Neutrophil (primary cell): Measurements from ENCODE around the gene SLC5A10.
A peak's percentile ranks its signal among the peaks of the same experiment; 100 is the strongest.

ENCODE experiments used
- H3K27ac ChIP-seq: fragments of 200-600 bp; sonication (generic); 2 replicates; pipeline ENCODE4 v1.5.1; 2016; ENCODE audit warnings: mild to moderate bottlenecking, moderate library complexity
- H3K27me3 ChIP-seq: fragments of 200-600 bp; sonication (generic); 2 replicates; pipeline ENCODE4 v1.6.0; 2016; ENCODE audit warnings: mild to moderate bottlenecking
- H3K36me3 ChIP-seq: fragments of 200-600 bp; sonication (generic); 2 replicates; pipeline ENCODE4 v1.5.1; 2017
- H3K4me1 ChIP-seq, 2 experiments: fragments of 200-600 bp in 1 of 2; sonication (generic) in 1 of 2; 1 replicate in 1 of 2; 2 replicates in 1 of 2; pipeline versions ENCODE4 v1.5.1 to v1.6.1; 2013 to 2016; ENCODE audit warnings: low read depth in 1 of 2, low read length in 1 of 2, mild to moderate bottlenecking in 1 of 2, moderate library complexity in 1 of 2; ENCODE audit not compliant: control insufficient read depth in 1 of 2, insufficient read depth in 1 of 2
- H3K4me3 ChIP-seq, 2 experiments: fragments of 200-600 bp in 1 of 2; sonication (generic) in 1 of 2; 1 replicate in 1 of 2; 2 replicates in 1 of 2; pipeline ENCODE4 v1.5.1; 2013 to 2016; ENCODE audit warnings: low read depth in 1 of 2, low read length in 1 of 2, mild to moderate bottlenecking in 1 of 2, moderate library complexity in 1 of 2
- H3K9me3 ChIP-seq: fragments of 200-600 bp; sonication (generic); 2 replicates; pipeline ENCODE4 v1.5.1; 2016
- CTCF ChIP-seq: fragments of 200-600 bp; sonication (generic); IDR thresholded peaks from 2 replicates; pipeline ENCODE4 v1.5.1; 2016; ENCODE audit warnings: antibody characterized with exemption

Gene SLC5A10

GRCh38 chr17:18958611-18959010 is 6.6 kb downstream of the SLC5A10 start:
- H3K4me3 ChIP-seq = no peak overlapping the region
- H3K27ac ChIP-seq = no peak overlapping the region
- TF ChIP-seq CTCF = no peak
- no peaks in the 10 kb centered on the region for H3K36me3 ChIP-seq
- H3K4me1 ChIP-seq = no peaks in the 10 kb centered on the region
- H3K27me3 ChIP-seq = no peaks in the 10 kb centered on the region
- no peaks in the 10 kb centered on the region for H3K9me3 ChIP-seq

- H3K9me3 ChIP-seq = no peaks in the 10 kb centered on the region
- no peak overlapping the region for H3K27ac ChIP-seq
- no peaks in the 10 kb centered on the region for H3K36me3 ChIP-seq
- TF ChIP-seq CTCF = no peak
- no peaks in the 10 kb centered on the region for H3K27me3 ChIP-seq
- no peak overlapping the region for H3K4me3 ChIP-seq
- H3K4me1 ChIP-seq = no peaks in the 10 kb centered on the region
These were observed 7.3 kb downstream of the SLC5A10 start for GRCh38 chr17:18959071-18959844.

GRCh38 chr17:18959845-18960240 is 7.9 kb downstream of the SLC5A10 start:
- Histone ChIP-seq H3K36me3 (no peaks in the 10 kb centered on the region), H3K9me3 (no peaks in the 10 kb centered on the region), H3K27me3 (no peaks in the 10 kb centered on the region), H3K27ac (no peak overlapping the region), H3K4me1 (peaks cover 0 to under 1% of the 10 kb centered on the region in 2 experiments), H3K4me3 (no peak overlapping the region)
- TF ChIP-seq CTCF = no peak

GRCh38 chr17:18960241-18960665 is 8.3 kb downstream of the SLC5A10 start:
- Histone ChIP-seq H3K36me3 (no peaks in the 10 kb centered on the region), H3K4me3 (no peak overlapping the region), H3K27ac (no peak overlapping the region), H3K27me3 (no peaks in the 10 kb centered on the region), H3K9me3 (no peaks in the 10 kb centered on the region), H3K4me1 (peaks cover 0 to 4% of the 10 kb centered on the region in 2 experiments)
- TF ChIP-seq CTCF = no peak

- Histone ChIP-seq H3K27me3 (no peaks in the 10 kb centered on the region), H3K9me3 (no peaks in the 10 kb centered on the region), H3K4me1 (peaks cover 0 to 7% of the 10 kb centered on the region in 2 experiments), H3K4me3 (no peak overlapping the region), H3K36me3 (no peaks in the 10 kb centered on the region), H3K27ac (no peak overlapping the region)
- TF ChIP-seq CTCF = peak; percentile 77
These were observed 9.0 kb downstream of the SLC5A10 start for GRCh38 chr17:18960803-18961511.
